ENCODE results near the gene FAM222B.
A peak's percentile ranks its signal among the peaks of the same experiment; 100 is the strongest.
"Not testable (repeated sequence)": the region's sequence is repeated elsewhere in the genome, so short reads cannot be mapped to it uniquely, and the experiment has no call there.

Gene FAM222B

GRCh38 chr17:28839221-28839620 is 3.4 kb downstream of the FAM222B start:
- DNase-seq (ENCODE audit: low read depth) = no peak

DNA sequence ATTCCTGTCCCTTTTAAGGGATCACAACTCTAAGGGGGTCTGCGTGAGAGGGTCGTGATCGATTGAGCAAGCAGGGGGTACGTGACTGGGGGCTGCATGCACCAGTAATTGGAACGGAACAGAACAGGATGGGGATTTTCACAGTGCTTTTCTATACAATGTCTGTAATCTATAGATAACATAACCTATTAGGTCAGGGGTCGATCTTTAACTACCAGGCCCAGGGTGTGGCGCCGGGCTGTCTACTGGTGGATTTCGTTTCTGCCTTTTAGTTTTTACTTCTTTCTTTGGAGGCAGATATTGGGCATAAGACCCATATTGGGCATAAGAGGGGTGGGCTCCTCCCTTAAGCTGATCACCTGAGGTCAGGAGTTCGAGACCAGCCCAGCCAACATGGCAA is 6.0 kb downstream of the FAM222B start:
- DNase-seq (ENCODE audit: low read depth) = not testable (repeated sequence)

GRCh38 chr17:28834420-28834819 is 8.2 kb downstream of the FAM222B start:
- no peak for DNase-seq (ENCODE audit: low read depth)

GRCh38 chr17:28828294-28829040 is 14.1 kb downstream of the FAM222B start:
- no peak for DNase-seq (ENCODE audit: low read depth)

GRCh38 chr17:28827672-28828071 is 14.9 kb downstream of the FAM222B start:
- no peak for DNase-seq (ENCODE audit: low read depth)

GRCh38 chr17:28819582-28819981 is 23.0 kb downstream of the FAM222B start:
- no peak for DNase-seq (ENCODE audit: low read depth)

DNA sequence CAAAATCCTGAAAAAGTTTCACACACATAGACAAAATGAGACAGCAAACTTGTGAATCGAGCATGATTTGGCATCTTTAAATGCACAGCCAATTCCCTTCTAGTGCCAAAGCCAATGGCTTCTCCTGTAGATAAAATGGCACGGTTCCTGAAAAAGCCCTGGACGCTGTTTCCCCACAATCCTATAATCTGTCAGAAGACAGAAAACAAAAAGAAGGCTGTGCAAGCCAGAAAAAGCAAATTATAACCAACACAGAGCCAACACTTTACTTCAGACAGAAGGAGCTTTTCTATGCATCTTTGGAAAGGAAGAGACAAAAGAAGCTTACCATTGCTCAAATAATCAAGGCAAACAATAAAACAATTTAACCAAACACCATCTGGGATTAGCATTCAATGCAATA is 23.8 kb downstream of the FAM222B start:
- no peak for DNase-seq (ENCODE audit: low read depth)

GRCh38 chr17:28816540-28816939 is 26.1 kb downstream of the FAM222B start:
- no peak for DNase-seq (ENCODE audit: low read depth)

- DNase-seq (ENCODE audit: low read depth) = no peak
Observed at GRCh38 chr17:28812748-28813377, 29.7 kb downstream of the FAM222B start.

- peak; percentile 82 for DNase-seq (ENCODE audit: low read depth)
Observed at GRCh38 chr17:28812091-28812747, 30.4 kb downstream of the FAM222B start.

DNA sequence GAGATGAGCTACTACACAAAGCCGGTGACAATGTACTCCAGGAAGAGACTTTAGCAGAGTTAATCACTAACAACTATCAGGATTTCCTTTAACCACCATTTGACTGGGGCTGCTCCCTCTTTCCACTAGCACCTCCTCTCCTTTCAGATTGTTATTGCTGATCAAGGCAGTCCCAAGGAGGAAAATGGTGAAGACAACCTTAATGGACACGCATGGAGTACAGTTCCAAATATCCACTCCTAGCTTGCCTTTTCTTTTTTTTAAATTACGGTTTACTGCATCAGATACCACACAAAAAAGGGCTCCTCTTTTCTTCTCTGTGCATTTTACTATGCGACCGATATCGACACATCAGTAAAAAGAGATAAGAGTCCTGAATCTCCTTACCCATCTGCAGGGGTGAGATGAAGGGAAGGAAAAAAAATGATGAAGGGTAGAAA is 30.9 kb downstream of the FAM222B start:
- no peak for DNase-seq (ENCODE audit: low read depth)

DNA sequence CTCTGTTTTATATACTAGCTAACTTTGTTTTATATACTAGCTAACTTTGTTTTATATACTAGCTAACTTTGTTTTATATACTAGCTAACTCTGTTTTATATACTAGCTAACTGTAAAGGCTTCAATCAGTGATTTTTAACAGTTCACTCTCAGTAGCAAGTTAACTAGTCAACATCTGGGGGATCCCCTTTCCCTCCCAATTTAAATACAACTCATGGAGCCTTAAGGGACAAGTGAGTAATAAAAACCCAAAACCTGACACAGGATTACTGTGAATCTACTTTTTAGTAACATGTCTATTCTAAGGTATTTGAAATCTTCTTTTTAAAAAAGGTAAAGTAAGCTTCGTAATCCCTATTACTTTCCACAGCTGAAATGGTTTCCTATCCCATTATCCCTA is 32.2 kb downstream of the FAM222B start:
- DNase-seq (ENCODE audit: low read depth) = no peak

DNA sequence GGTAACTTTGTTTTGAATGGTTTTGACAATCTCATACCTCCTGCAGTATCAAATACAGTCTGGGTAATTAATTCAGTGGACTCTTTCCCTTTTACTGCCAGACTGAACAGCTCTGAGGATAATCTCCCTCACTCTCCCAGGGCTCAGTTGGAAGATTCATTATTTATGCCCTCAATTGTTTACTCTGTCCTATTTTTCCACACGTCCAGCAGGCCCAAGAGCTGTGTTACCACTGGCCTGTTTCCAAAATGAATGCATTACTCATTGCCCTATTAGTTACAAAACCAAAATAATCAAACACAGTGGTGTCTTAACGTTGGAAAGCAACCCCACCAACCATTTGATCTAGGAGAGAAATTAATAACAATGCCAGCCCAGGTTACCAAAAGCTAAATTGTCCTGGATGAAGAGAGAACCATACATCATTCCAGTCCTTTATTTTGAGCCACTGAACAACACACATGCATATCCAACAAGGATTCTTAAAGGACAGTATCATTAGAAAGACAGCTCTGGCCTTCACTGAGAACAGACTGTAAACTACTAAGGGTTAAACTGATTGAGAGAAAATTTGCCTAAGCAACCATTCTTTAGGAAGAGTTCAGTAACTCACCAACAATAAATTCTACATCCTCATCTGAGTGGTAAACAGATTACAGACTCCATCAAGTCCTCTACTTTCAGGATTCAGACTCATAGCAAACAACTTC is 34.5 kb downstream of the FAM222B start:
- DNase-seq (ENCODE audit: low read depth) = peak; percentile 81

- no peak for DNase-seq (ENCODE audit: low read depth)
Observed at GRCh38 chr17:28796062-28796461, 46.5 kb downstream of the FAM222B start.

DNA sequence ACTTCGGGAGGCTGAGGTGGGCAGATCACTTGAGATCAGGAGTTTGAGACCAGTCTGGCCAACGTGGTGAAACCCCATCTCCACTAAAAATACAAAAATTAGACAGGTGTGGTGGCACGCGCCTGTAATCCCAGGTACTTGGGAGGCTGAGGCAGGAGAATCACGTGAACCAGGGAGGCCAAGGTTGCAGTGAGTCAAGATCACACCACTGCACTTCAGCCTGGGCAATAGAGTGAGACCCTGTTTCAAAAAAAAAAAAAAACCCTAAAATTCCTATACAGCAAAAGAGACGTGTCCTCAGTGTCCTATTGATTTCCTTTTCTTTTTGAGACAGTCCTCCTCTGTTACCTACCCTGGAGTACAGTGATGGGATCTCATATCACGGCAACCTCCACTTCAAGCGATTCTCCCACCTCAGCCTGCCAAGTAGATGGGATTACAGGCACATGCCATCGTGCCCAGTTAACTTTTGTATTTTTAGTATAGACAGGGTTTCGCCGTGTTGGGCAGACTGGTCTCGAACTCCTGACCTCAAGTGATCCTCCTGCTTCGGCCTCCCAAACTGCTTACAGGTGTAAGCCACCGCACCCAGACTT is 47.6 kb downstream of the FAM222B start:
- DNase-seq (ENCODE audit: low read depth) = not testable (repeated sequence)

- no peak for DNase-seq (ENCODE audit: low read depth)
Observed at GRCh38 chr17:28792877-28793661, 49.5 kb downstream of the FAM222B start.

DNA sequence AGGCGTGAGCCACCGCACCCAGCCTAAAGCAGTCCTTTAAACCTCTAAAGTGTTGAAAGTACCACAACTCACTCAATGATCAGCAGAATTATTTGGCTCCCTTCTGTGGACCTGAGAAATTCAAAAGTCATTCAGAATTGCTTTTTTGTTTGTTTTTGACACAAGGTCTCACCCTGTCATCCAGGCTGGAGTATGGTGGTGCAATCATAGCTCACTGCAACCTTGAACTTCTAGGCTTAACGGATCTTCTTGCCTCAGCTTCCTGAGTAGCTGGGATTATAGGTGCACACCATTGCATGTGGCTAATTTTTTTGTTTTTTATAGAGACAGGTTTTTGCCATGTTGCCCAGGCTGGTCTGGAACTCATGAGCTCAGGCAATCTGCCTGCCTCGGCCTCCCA is 54.5 kb downstream of the FAM222B start:
- no peak for DNase-seq (ENCODE audit: low read depth)

DNA sequence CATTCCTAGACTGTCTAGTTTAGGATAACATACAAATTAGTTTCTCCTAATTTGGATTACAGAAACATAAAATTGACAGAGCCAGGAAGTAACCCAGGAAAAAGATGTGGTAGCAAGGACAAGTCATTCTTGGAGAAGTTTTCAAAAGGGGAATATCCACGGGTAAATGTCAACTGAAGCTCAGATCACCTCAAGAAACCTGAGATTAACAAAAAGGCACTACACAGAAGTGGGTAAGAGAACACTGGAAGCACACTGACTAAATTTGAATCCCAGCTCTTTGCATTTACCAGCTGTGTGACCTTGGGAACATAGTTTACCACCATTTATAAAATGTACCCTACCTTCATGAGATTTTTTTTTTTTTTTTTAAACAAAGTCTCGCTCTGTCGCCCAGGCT is 59.4 kb downstream of the FAM222B start:
- no peak for DNase-seq (ENCODE audit: low read depth)

DNA sequence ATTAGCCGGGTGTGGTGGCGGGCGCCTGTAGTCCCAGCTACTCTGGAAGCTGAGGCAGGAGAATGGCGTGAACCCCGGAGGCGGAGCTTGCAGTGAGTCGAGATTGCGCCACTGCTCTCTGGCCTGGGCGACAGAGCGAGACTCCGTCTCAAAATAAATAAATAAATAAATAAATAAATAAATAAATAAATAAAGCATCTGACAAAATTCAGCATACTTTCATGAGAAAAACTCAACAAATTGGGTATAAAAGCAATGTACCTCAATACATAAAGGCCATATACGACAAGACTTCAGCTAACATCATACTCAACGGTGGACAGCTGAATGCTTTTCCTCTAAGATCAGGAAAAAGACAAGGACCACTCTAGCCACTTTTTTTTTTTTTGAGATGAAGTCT is 63.0 kb downstream of the FAM222B start:
- DNase-seq (ENCODE audit: low read depth) = not testable (repeated sequence)

DNA sequence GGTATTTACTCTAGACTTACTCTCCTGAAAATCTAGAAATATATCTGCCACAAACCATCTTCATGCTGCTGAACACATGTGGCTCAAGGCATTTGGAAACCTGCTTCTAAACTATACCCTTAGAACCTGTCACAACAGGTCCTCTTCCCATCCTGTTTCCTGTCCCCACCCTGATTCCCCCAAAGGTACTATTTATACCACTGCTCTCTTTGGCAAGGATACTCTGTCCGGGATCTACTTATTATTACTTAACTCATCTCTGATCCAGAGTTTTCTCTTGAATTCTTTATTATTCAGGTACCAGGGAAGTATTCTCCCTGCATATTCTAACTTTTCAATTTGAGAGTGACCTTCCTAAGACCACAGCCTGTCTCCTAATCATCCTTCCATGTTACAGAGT is 65.4 kb downstream of the FAM222B start:
- no peak for DNase-seq (ENCODE audit: low read depth)

GRCh38 chr17:28774206-28774605 is 68.4 kb downstream of the FAM222B start:
- DNase-seq (ENCODE audit: low read depth) = no peak
